Endothelial cell of umbilical vein (primary cell): Measurements from ENCODE around the gene ADAMTS14.

Experiments
- EZH2 ChIP-seq: IDR thresholded peaks from 2 replicates; pipeline ENCODE4 v1.6.1; 2012; ENCODE audit warnings: borderline replicate concordance, low read depth, mild to moderate bottlenecking, moderate library complexity, low read length, inconsistent platforms; ENCODE audit not compliant: severe bottlenecking
- FOS ChIP-seq: IDR thresholded peaks from 2 replicates; pipeline ENCODE4 v1.6.1; 2011; ENCODE audit warnings: mild to moderate bottlenecking, low read length, moderate library complexity, borderline replicate concordance; ENCODE audit not compliant: insufficient read depth
- GATA2 ChIP-seq: IDR thresholded peaks from 2 replicates; pipeline ENCODE4 v1.7.0; 2011; ENCODE audit warnings: low read depth, mild to moderate bottlenecking, moderate library complexity, mixed read lengths, low read length; ENCODE audit not compliant: insufficient read length, insufficient read depth
- JUN ChIP-seq: IDR thresholded peaks from 2 replicates; pipeline ENCODE4 v1.6.1; 2011; ENCODE audit warnings: borderline replicate concordance, low read depth; ENCODE audit not compliant: insufficient read length, insufficient read depth
- MYC ChIP-seq: IDR thresholded peaks from one replicate; pipeline ENCODE4 v1.6.1; 2011; ENCODE audit warnings: mild to moderate bottlenecking, low read depth, low read length
- POLR2A ChIP-seq: IDR thresholded peaks from 2 replicates; pipeline ENCODE4 v1.6.1; 2012; ENCODE audit warnings: low read depth, mild to moderate bottlenecking, control low read depth, low read length
- POLR2AphosphoS5 ChIP-seq: IDR thresholded peaks from 2 replicates; pipeline ENCODE4 v1.6.1; 2012; ENCODE audit warnings: low read depth, mild to moderate bottlenecking, control low read depth, low read length, moderate library complexity; ENCODE audit not compliant: insufficient read depth
- TF ChIP-seq, protein P1 (sequence below), 2 donors: IDR thresholded peaks; 1 replicate in 1 of 2; 2 replicates in 1 of 2; pipeline ENCODE4 v1.5.1; 2011; ENCODE audit warnings: low read length in 2 of 2, mild to moderate bottlenecking in 2 of 2, moderate library complexity in 2 of 2, control low read depth in 1 of 2, inconsistent platforms in 1 of 2, low read depth in 1 of 2; ENCODE audit not compliant: insufficient read depth in 1 of 2; ENCODE audit errors: extremely low read depth in 1 of 2
- TF ChIP-seq, protein P2 (sequence below): IDR thresholded peaks from 2 replicates; pipeline ENCODE4 v1.6.1; 2011; ENCODE audit not compliant: insufficient read depth, insufficient read length

DNA sequence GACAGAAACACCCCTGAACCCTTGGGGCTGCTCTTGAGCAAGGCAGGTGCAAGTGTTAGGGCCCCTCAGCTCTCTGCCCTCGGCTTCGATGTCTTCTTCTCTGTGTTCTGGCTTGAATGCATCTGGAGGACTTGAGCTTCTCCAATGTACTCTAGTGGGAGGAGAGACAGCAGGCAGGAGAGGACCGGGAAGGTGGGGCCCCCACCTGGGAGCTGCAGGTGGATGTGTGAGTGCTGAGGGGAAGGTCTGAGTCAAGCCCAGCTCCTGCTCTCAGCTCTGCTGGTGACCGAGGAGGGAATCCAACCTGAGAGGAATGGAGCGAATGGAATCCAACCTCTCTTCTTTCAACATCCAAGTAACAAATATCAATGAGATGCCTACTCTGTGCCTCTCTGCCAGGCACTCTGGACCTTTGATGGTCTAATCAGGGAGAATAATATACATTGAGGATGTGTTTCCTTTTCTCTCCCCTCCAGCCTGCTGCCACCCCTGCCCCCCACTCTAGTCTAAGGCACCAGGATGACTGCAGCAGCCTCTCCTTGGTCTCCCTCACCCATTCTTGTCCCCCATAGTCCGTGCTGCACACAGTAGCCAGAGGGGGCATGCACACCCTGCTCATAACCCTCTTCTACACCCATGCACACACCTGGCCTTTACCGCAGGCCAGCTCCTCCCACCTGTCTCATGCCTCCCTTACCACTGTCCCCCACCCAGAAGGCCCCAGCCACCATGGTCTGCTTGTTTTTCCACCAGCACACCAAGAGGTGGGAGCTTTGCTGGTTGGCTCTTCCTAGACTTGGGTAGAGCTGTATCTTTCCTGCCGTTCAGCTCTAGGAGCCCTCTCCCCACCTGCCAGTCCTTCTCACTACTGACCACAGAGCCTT, 99.2 kb downstream of the ADAMTS14 start:
- TF ChIP-seq, protein P1, sequence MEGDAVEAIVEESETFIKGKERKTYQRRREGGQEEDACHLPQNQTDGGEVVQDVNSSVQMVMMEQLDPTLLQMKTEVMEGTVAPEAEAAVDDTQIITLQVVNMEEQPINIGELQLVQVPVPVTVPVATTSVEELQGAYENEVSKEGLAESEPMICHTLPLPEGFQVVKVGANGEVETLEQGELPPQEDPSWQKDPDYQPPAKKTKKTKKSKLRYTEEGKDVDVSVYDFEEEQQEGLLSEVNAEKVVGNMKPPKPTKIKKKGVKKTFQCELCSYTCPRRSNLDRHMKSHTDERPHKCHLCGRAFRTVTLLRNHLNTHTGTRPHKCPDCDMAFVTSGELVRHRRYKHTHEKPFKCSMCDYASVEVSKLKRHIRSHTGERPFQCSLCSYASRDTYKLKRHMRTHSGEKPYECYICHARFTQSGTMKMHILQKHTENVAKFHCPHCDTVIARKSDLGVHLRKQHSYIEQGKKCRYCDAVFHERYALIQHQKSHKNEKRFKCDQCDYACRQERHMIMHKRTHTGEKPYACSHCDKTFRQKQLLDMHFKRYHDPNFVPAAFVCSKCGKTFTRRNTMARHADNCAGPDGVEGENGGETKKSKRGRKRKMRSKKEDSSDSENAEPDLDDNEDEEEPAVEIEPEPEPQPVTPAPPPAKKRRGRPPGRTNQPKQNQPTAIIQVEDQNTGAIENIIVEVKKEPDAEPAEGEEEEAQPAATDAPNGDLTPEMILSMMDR (IDR thresholded peaks at IDR 0.05; ENCODE audit: extremely low read depth in 1 of 2, insufficient read depth in 1 of 2, low read depth in 1 of 2, low read length in 2 of 2), result no peak
- TF ChIP-seq EZH2, result no peak
- no peak for TF ChIP-seq POLR2AphosphoS5
- TF ChIP-seq, protein P2, sequence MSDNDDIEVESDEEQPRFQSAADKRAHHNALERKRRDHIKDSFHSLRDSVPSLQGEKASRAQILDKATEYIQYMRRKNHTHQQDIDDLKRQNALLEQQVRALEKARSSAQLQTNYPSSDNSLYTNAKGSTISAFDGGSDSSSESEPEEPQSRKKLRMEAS, result no peak
- TF ChIP-seq POLR2A, result no peak
- TF ChIP-seq JUN, result no peak
- no peak for TF ChIP-seq MYC
- no peak for TF ChIP-seq GATA2
- no peak for TF ChIP-seq FOS
